Glutamatergic neuron (in vitro differentiated cells): ENCODE results near the gene MRPL21. TPM values are rescaled to one million over a fixed set of nuclear protein-coding genes. Genes with fewer than 3 reads are reported as not detected.
A peak's percentile ranks its signal among the peaks of the same experiment; 100 is the strongest.

Experiments used
- DNase-seq: peaks from one replicate; pipeline ENCODE4 v3.0.0; 2022
- H3K27ac Mint-ChIP-seq: one replicate; pipeline ENCODE4 v1.8.0; 2020; ENCODE audit warnings: mild to moderate bottlenecking, mixed read lengths, inconsistent platforms; ENCODE audit not compliant: unreplicated experiment
- H3K27me3 Mint-ChIP-seq: one replicate; pipeline ENCODE4 v1.8.0; 2020; ENCODE audit warnings: mild to moderate bottlenecking, moderate library complexity, mixed read lengths, inconsistent platforms; ENCODE audit not compliant: unreplicated experiment
- H3K36me3 Mint-ChIP-seq: one replicate; pipeline ENCODE4 v1.8.0; 2020; ENCODE audit warnings: mild to moderate bottlenecking, mixed read lengths, inconsistent platforms; ENCODE audit not compliant: unreplicated experiment
- H3K4me1 Mint-ChIP-seq: one replicate; pipeline ENCODE4 v1.8.0; 2020; ENCODE audit warnings: mild to moderate bottlenecking, low read depth, mixed read lengths, inconsistent platforms; ENCODE audit not compliant: unreplicated experiment
- H3K4me3 Mint-ChIP-seq: one replicate; pipeline ENCODE4 v1.8.0; 2020; ENCODE audit warnings: mild to moderate bottlenecking, mixed read lengths, inconsistent platforms; ENCODE audit not compliant: unreplicated experiment
- H3K9me3 Mint-ChIP-seq: one replicate; pipeline ENCODE4 v1.8.0; 2020; ENCODE audit warnings: mild to moderate bottlenecking, moderate library complexity, mixed read lengths, inconsistent platforms; ENCODE audit not compliant: unreplicated experiment
- CTCF ChIP-seq: fragments of 200-600 bp; sonication (generic); IDR thresholded peaks from one replicate; pipeline ENCODE4 v1.5.0; 2021; ENCODE audit not compliant: partially characterized antibody, unreplicated experiment
- total RNA-seq: library from RNA; stranded (reverse); fragmentation: NEBNext Ultra II Directional; extraction: Animal tissue kit (Norgen Biotek cat#: 25700); gene quantifications from one replicate; pipeline ENCODE4 v1.2.1, GENCODE V29; 2021; ENCODE audit not compliant: unreplicated experiment

The MRPL21 gene
- total RNA-seq, 1 donor from 2014 or later, result 54.3 TPM

DNA sequence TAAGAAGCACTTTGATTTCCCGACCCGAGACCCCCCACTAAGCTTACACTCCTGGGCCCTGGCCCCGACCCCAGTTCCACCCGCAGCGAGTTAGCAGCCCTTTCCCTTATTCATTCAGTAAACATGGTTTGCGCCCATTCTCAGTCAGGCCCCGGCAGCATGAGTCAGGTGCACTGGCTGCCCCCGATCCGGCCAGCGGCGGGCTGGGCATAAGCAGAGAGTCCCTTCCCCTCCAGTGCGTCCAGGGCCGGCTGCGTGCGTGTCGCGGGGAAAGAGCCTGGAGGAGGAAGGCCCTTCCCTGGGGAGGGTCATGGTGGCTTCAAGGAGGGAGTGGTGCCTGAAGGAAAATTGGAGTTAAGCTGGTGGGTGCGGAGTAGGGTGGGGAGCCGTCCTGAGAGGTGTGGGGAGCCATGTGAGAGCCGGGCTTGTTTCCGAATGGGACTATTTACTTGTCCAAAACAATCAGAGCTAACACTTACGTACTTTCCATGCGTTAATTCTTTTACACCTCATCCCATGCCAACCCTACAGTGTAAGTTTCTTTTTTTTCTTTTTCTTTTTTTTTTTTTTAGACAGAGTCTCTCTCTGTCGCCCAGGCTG lies 716 bp upstream of the MRPL21 start:
- Mint-ChIP-seq H3K4me3 (peak overlapping the region; percentile 99), H3K27ac (peak overlapping the region; percentile 76), H3K9me3 (no peaks in the 10 kb centered on the region), H3K27me3 (no peaks in the 10 kb centered on the region), H3K36me3 (no peaks in the 10 kb centered on the region), H3K4me1 (peaks cover 15% of the 10 kb centered on the region)
- peak; percentile 52 for DNase-seq
- TF ChIP-seq CTCF, result no peak

DNA sequence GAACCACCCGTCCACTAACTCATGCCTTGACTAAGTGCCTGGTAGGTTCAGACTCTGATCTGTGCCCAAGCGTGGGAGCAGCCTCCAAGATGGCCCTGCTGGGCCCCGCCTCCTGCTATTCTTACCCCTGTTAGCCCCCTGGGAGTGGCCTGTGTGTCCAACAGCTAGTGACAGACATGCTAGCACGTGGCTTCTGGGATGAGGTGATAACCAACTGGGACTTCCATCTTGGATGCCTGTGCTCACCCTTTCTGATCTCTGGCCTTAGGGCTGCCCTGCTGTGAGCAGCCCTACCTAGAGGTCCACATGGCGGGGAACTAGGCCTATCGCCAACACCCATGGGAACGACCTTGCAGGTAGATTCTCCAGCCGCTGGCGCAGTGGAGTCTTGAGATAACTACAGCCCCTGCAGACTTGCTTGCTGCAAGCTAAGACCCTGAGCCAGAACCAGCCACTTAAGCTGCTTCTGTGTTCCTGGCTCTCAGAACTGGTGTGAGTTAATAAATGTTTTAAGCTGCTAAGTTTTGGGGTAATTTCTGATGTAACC lies 2.7 kb downstream of the MRPL21 start:
- Mint-ChIP-seq H3K36me3 (no peaks in the 10 kb centered on the region), H3K4me1 (peaks cover 15% of the 10 kb centered on the region), H3K9me3 (no peaks in the 10 kb centered on the region), H3K4me3 (no peak overlapping the region), H3K27me3 (peaks cover 2% of the 10 kb centered on the region), H3K27ac (no peak overlapping the region)
- no peak for DNase-seq
- no peak for TF ChIP-seq CTCF

DNA sequence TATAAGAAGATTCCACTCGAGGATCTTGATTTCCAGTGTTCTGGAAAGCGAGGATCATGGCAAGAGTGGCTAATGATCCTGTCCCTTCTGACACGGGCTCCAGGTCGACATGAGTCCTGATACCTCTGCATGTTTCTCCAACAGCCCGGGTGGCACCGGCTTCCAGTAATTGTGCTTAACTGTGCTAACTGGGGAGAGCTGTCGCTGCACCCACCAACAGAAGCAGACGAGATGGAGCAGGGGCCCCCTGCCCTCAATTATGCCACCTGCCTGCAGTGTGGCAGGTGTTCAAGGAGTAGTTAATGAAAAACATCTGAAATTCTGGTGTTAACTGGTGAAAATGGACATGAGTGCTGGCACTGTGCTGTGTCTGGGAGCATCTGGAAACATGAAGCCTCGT lies 6.2 kb downstream of the MRPL21 start:
- no peak for DNase-seq
- Mint-ChIP-seq H3K4me1 (peaks cover 7% of the 10 kb centered on the region), H3K36me3 (no peaks in the 10 kb centered on the region), H3K4me3 (no peak overlapping the region), H3K27ac (no peak overlapping the region), H3K9me3 (peaks cover 1% of the 10 kb centered on the region), H3K27me3 (peaks cover 2% of the 10 kb centered on the region)
- no peak for TF ChIP-seq CTCF

GRCh38 chr11:68896171-68896959 lies 7.3 kb downstream of the MRPL21 start:
- Mint-ChIP-seq H3K27ac (no peak overlapping the region), H3K27me3 (peaks cover 2% of the 10 kb centered on the region), H3K9me3 (peaks cover 1% of the 10 kb centered on the region), H3K4me1 (peaks cover 2% of the 10 kb centered on the region), H3K4me3 (no peak overlapping the region), H3K36me3 (no peaks in the 10 kb centered on the region)
- no peak for DNase-seq
- TF ChIP-seq CTCF, result no peak

- H3K36me3 Mint-ChIP-seq, result no peaks in the 10 kb centered on the region
- TF ChIP-seq CTCF, result no peak
- DNase-seq, result no peak
- H3K4me1 Mint-ChIP-seq, result no peaks in the 10 kb centered on the region
- no peak overlapping the region for H3K27ac Mint-ChIP-seq
- H3K4me3 Mint-ChIP-seq, result no peak overlapping the region
- H3K9me3 Mint-ChIP-seq, result peaks cover 1% of the 10 kb centered on the region
- peaks cover 5% of the 10 kb centered on the region for H3K27me3 Mint-ChIP-seq
Measured at GRCh38 chr11:68893282-68893681, 10.3 kb downstream of the MRPL21 start.
